Kidney (tissue), 14 donors: ENCODE data around the gene IDH3G. TPM values are rescaled to one million over a fixed set of nuclear protein-coding genes. Genes with fewer than 3 reads are reported as not detected.
A peak's percentile ranks its signal among the peaks of the same experiment; 100 is the strongest.

ENCODE experiments used
- DNase-seq, 5 donors: peaks; one replicate each; pipeline ENCODE4 v3.0.0-alpha.2; 2013 to 2020
- FAIRE-seq: peaks from 2 replicates; lab custom pipeline; 2012; peaks lifted over from hg19 to GRCh38; lab: Jason Lieb, UNC
- H3K27ac ChIP-seq, 2 donors: one replicate each; pipeline ENCODE4 v1.7.0; 2013; ENCODE audit warnings: low read depth in 2 of 2, low read length in 2 of 2, inconsistent platforms in 1 of 2
- H3K27me3 ChIP-seq: one replicate; pipeline ENCODE4 v1.7.1; 2013; ENCODE audit warnings: low read length, inconsistent platforms; ENCODE audit not compliant: control insufficient read depth, insufficient read depth
- H3K36me3 ChIP-seq, 3 donors: one replicate each; pipeline versions ENCODE4 v1.7.0 to v1.7.1; 2013; ENCODE audit warnings: low read length in 3 of 3, control low read depth in 1 of 3, inconsistent platforms in 1 of 3; ENCODE audit not compliant: insufficient read depth in 3 of 3, control insufficient read depth in 2 of 3
- H3K4me1 ChIP-seq, 3 donors: one replicate each; pipeline versions ENCODE4 v1.7.0 to v1.7.1; 2013; ENCODE audit warnings: low read length in 3 of 3, inconsistent platforms in 1 of 3, low read depth in 1 of 3; ENCODE audit not compliant: control insufficient read depth in 2 of 3, insufficient read depth in 2 of 3
- H3K4me3 ChIP-seq, 3 donors: one replicate each; pipeline versions ENCODE4 v1.7.0 to v1.8.1; 2013; ENCODE audit warnings: low read length in 3 of 3, control low read depth in 1 of 3, inconsistent platforms in 1 of 3
- H3K9ac ChIP-seq, 3 donors: one replicate each; pipeline versions ENCODE4 v1.7.0 to v1.7.1; 2013; ENCODE audit warnings: low read length in 3 of 3, control low read depth in 1 of 3, inconsistent platforms in 1 of 3
- H3K9me3 ChIP-seq, 3 donors: one replicate each; pipeline versions ENCODE4 v1.7.0 to v1.7.1; 2013; ENCODE audit warnings: low read length in 3 of 3, control low read depth in 1 of 3, inconsistent platforms in 1 of 3; ENCODE audit not compliant: control insufficient read depth in 2 of 3, insufficient read depth in 1 of 3
- CTCF ChIP-seq: IDR thresholded peaks from 3 replicates; pipeline ENCODE4 v1.5.1; 2012; ENCODE audit warnings: mild to moderate bottlenecking, moderate library complexity, borderline replicate concordance; ENCODE audit not compliant: insufficient read depth; ENCODE audit errors: extremely low read depth
- intact Hi-C: fragments of 100-400 bp; cut with DNase I; formaldehyde crosslinking; loops from one replicate; pipeline ENCODE4 v1.11.1; 2022
- polyA plus RNA-seq: library from polyadenylated mRNA; stranded (reverse); fragments of 350-450 nt; fragmentation: Illumina TruSeq; extraction: RNeasy Lipid Tissue Mini Kit (QIAGEN cat#74804); gene quantifications from one replicate; pipeline ENCODE4 v1.2.3, GENCODE V29; 2014; ENCODE audit warnings: low read depth, low replicate concordance; ENCODE audit not compliant: insufficient read depth
- total RNA-seq: library from RNA; stranded (reverse); fragmentation: NEBNext Ultra II Directional; extraction: Animal tissue kit (Norgen Biotek cat#: 25700); gene quantifications from one replicate; pipeline ENCODE4 v1.2.1, GENCODE V29; 2021
- donor health status: control.
- donor health status: control.
- donor health status: control.
- donor health status: control.
- donor health status: control.
- donor health status: DM: yes; HTN: yes; CAD: no.
- donor health status: Normal renal cell carcinoma (clear cell type).

Gene IDH3G
- total and polyA plus RNA-seq, 2 donors from 2014 or later: 62.1 to 100 TPM

GRCh38 chrX:153775293-153776119 is 18.7 kb downstream of the IDH3G start:
- no peak overlapping the region for H3K4me3 ChIP-seq
- H3K27ac ChIP-seq: no peak overlapping the region
- intact Hi-C loops: no loop called here
- FAIRE-seq (no peak), DNase-seq (peak in 2 of 5 donors; percentile 14 to 68)
- no peaks in the 10 kb centered on the region for H3K27me3 ChIP-seq
- H3K9ac ChIP-seq: no peak overlapping the region
- no peaks in the 10 kb centered on the region for H3K36me3 ChIP-seq
- no peak for TF ChIP-seq CTCF
- no peaks in the 10 kb centered on the region for H3K9me3 ChIP-seq
- no peaks in the 10 kb centered on the region for H3K4me1 ChIP-seq

GRCh38 chrX:153774576-153775292 is 19.4 kb downstream of the IDH3G start:
- Histone ChIP-seq H3K4me3 (no peak overlapping the region), H3K27me3 (no peaks in the 10 kb centered on the region), H3K9me3 (no peaks in the 10 kb centered on the region), H3K4me1 (no peaks in the 10 kb centered on the region), H3K36me3 (no peaks in the 10 kb centered on the region), H3K9ac (no peak overlapping the region), H3K27ac (no peak overlapping the region)
- no peak for TF ChIP-seq CTCF
- FAIRE-seq (no peak), DNase-seq (peak in 2 of 5 donors; percentile 45 to 66)
- intact Hi-C loops: no loop called here

GRCh38 chrX:153773741-153774575 is 20.2 kb downstream of the IDH3G start:
- intact Hi-C loops: no loop called here
- Histone ChIP-seq H3K4me1 (no peaks in the 10 kb centered on the region), H3K27ac (no peak overlapping the region), H3K9ac (no peak overlapping the region), H3K27me3 (no peaks in the 10 kb centered on the region), H3K36me3 (no peaks in the 10 kb centered on the region), H3K4me3 (no peak overlapping the region), H3K9me3 (no peaks in the 10 kb centered on the region)
- DNase-seq: peak in 2 of 5 donors; percentile 24 to 73
- TF ChIP-seq CTCF: no peak
- no peak for FAIRE-seq
